Uterus (tissue), 2 donors: ENCODE measurements around the gene ESPN.
"Not testable (repeated sequence)": the region's sequence is repeated elsewhere in the genome, so short reads cannot be mapped to it uniquely, and the experiment has no call there.

Experiments used
- POLR2A ChIP-seq, 2 donors: fragments of 450-650 bp; IDR thresholded peaks; one replicate each; pipeline ENCODE4 v1.6.1; 2016; ENCODE audit warnings: antibody characterized with exemption in 2 of 2, mild to moderate bottlenecking in 1 of 2, moderate library complexity in 1 of 2
- TF ChIP-seq, protein P1 (sequence below), 4 experiments: fragments of 200-600 bp in 2 of 4; fragments of 450-650 bp in 2 of 4; sonication (generic) in 2 of 4; IDR thresholded peaks; one replicate each; pipeline ENCODE4 v1.5.1; 2016 to 2019; ENCODE audit warnings: antibody characterized with exemption in 4 of 4, mild to moderate bottlenecking in 2 of 4, moderate library complexity in 1 of 4

DNA sequence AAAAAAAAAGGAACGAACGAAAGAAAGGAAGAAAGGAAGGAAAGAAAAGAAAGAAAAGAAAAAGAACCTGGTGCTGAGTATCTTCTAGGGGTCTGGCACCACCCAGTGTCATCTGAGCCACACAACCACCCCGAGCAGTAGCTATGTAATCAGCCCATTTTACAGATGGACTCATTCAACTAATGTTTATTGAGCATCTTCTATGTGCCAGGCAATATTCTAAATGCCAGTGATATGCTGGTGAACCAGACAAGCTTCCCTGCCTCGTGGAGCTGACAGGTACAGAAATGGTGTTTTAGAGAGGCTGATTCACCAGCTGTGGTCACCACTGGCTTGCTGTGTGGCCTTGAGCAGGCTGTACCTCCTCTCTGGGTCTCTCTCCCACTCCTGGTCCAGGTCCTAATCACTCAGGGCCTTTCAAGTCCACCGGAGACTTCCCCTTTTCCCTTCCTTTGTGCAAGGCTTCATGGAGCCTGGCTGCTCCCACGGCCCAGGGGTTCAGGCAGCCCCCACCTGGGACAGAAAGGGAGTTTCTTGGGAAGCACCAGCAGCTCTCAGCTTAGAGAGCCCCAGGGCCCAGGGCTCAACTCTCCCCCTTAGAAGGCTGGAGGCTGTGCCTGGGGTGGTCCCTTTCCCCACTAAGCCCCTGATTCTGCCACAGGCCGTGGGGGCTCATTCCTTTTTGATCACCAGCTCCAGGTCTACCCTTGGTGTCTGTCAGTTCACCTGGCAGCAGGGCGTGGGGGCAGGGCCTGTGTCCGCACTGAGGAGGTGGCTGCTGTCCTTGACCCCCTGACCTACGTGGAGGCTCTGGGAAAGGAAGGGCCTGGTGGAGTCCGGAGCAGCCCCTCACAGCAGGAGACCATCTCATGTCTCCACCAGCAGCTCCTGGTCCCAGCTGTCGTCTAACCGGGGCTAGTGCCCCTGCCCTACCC, 7.3 kb downstream of the ESPN start:
- TF ChIP-seq, protein P1, sequence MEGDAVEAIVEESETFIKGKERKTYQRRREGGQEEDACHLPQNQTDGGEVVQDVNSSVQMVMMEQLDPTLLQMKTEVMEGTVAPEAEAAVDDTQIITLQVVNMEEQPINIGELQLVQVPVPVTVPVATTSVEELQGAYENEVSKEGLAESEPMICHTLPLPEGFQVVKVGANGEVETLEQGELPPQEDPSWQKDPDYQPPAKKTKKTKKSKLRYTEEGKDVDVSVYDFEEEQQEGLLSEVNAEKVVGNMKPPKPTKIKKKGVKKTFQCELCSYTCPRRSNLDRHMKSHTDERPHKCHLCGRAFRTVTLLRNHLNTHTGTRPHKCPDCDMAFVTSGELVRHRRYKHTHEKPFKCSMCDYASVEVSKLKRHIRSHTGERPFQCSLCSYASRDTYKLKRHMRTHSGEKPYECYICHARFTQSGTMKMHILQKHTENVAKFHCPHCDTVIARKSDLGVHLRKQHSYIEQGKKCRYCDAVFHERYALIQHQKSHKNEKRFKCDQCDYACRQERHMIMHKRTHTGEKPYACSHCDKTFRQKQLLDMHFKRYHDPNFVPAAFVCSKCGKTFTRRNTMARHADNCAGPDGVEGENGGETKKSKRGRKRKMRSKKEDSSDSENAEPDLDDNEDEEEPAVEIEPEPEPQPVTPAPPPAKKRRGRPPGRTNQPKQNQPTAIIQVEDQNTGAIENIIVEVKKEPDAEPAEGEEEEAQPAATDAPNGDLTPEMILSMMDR (IDR thresholded peaks at IDR 0.05), result not testable (repeated sequence)
- not testable (repeated sequence) for TF ChIP-seq POLR2A (IDR thresholded peaks at IDR 0.05)
